ENCODE data around the gene TYK2.
A peak's percentile ranks its signal among the peaks of the same experiment; 100 is the strongest.

TYK2 gene

DNA sequence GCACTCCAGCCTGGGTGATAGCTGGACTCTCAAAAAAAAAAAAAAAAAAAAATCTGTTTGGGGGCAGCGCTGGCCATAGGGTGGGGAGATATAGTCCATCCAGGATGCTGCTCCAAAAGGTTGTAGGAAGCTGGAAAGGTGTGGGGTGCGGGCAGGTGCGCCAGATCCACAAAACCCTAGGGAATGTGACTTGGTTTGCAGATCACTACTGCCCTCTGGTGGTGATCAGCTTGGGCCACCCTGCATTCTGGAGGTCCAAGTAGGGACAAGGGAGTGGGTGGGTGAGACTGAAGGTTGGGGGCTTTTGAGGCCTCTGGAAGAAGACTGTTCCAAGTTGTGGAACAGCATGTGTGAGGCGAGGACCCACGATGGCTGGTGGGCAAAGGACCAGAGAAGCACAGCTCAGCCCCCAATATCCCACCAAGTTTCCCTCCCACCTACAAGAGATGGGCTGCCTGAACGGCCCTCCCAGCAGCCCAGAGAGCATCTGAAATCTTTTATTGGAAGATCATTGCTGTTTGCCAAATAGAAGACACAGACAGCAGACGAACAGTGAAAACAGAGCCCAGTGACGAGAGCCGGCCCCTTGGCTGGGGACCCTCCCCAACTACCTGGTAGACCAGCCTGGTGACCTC, 10.4 kb upstream of the TYK2 start (continued):
- TF ChIP-seq, protein P1, sequence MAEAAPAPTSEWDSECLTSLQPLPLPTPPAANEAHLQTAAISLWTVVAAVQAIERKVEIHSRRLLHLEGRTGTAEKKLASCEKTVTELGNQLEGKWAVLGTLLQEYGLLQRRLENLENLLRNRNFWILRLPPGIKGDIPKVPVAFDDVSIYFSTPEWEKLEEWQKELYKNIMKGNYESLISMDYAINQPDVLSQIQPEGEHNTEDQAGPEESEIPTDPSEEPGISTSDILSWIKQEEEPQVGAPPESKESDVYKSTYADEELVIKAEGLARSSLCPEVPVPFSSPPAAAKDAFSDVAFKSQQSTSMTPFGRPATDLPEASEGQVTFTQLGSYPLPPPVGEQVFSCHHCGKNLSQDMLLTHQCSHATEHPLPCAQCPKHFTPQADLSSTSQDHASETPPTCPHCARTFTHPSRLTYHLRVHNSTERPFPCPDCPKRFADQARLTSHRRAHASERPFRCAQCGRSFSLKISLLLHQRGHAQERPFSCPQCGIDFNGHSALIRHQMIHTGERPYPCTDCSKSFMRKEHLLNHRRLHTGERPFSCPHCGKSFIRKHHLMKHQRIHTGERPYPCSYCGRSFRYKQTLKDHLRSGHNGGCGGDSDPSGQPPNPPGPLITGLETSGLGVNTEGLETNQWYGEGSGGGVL (tag by site-specific recombination; IDR thresholded peaks at IDR 0.05), result no peak
- TF ChIP-seq SP7 (tag by site-specific recombination; IDR thresholded peaks at IDR 0.05) (no peak), ZNF121 (tag by site-specific recombination; IDR thresholded peaks at IDR 0.05) (no peak), MEIS1 (CRISPR knock-in tag; IDR thresholded peaks at IDR 0.05; ENCODE audit: borderline replicate concordance) (no peak), ZNF837 (tag by site-specific recombination; IDR thresholded peaks at IDR 0.05) (no peak), ZNF292 (tag by site-specific recombination; IDR thresholded peaks at IDR 0.05; ENCODE audit: borderline replicate concordance, low read depth) (no peak), SP3 (tag by site-specific recombination; IDR thresholded peaks at IDR 0.05) (no peak), ZNF138 (tag by site-specific recombination; IDR thresholded peaks at IDR 0.05; ENCODE audit: borderline replicate concordance) (no peak), ZNF211 (tag by site-specific recombination; IDR thresholded peaks at IDR 0.05; ENCODE audit: low read depth) (no peak), ZNF654 (tag by site-specific recombination; IDR thresholded peaks at IDR 0.05; ENCODE audit: low read depth) (peak; percentile 72), ZEB2 (tag by site-specific recombination; IDR thresholded peaks at IDR 0.05) (peak; percentile 87), ZNF600 (tag by site-specific recombination; IDR thresholded peaks at IDR 0.05) (0 out of 2 replicates have a peak, but pooled peaks have one; percentile 25), ZNF426 (tag by site-specific recombination; IDR thresholded peaks at IDR 0.05) (no peak), ZNF571 (tag by site-specific recombination; IDR thresholded peaks at IDR 0.05) (no peak), ZNF791 (tag by site-specific recombination; IDR thresholded peaks at IDR 0.05) (no peak), ZNF473 (tag by site-specific recombination; IDR thresholded peaks at IDR 0.05) (no peak)
- TF ChIP-seq, protein P2, sequence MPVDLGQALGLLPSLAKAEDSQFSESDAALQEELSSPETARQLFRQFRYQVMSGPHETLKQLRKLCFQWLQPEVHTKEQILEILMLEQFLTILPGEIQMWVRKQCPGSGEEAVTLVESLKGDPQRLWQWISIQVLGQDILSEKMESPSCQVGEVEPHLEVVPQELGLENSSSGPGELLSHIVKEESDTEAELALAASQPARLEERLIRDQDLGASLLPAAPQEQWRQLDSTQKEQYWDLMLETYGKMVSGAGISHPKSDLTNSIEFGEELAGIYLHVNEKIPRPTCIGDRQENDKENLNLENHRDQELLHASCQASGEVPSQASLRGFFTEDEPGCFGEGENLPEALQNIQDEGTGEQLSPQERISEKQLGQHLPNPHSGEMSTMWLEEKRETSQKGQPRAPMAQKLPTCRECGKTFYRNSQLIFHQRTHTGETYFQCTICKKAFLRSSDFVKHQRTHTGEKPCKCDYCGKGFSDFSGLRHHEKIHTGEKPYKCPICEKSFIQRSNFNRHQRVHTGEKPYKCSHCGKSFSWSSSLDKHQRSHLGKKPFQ (tag by site-specific recombination; IDR thresholded peaks at IDR 0.05), result no peak
- TF ChIP-seq, protein P3, sequence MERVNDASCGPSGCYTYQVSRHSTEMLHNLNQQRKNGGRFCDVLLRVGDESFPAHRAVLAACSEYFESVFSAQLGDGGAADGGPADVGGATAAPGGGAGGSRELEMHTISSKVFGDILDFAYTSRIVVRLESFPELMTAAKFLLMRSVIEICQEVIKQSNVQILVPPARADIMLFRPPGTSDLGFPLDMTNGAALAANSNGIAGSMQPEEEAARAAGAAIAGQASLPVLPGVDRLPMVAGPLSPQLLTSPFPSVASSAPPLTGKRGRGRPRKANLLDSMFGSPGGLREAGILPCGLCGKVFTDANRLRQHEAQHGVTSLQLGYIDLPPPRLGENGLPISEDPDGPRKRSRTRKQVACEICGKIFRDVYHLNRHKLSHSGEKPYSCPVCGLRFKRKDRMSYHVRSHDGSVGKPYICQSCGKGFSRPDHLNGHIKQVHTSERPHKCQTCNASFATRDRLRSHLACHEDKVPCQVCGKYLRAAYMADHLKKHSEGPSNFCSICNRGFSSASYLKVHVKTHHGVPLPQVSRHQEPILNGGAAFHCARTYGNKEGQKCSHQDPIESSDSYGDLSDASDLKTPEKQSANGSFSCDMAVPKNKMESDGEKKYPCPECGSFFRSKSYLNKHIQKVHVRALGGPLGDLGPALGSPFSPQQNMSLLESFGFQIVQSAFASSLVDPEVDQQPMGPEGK (tag by site-specific recombination; IDR thresholded peaks at IDR 0.05), result peak; percentile 45; the same call in 1 of the 2 replicates
- TF ChIP-seq, protein P4, sequence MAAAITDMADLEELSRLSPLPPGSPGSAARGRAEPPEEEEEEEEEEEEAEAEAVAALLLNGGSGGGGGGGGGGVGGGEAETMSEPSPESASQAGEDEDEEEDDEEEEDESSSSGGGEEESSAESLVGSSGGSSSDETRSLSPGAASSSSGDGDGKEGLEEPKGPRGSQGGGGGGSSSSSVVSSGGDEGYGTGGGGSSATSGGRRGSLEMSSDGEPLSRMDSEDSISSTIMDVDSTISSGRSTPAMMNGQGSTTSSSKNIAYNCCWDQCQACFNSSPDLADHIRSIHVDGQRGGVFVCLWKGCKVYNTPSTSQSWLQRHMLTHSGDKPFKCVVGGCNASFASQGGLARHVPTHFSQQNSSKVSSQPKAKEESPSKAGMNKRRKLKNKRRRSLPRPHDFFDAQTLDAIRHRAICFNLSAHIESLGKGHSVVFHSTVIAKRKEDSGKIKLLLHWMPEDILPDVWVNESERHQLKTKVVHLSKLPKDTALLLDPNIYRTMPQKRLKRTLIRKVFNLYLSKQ (tag by site-specific recombination; IDR thresholded peaks at IDR 0.05; ENCODE audit: borderline replicate concordance), result no peak

DNA sequence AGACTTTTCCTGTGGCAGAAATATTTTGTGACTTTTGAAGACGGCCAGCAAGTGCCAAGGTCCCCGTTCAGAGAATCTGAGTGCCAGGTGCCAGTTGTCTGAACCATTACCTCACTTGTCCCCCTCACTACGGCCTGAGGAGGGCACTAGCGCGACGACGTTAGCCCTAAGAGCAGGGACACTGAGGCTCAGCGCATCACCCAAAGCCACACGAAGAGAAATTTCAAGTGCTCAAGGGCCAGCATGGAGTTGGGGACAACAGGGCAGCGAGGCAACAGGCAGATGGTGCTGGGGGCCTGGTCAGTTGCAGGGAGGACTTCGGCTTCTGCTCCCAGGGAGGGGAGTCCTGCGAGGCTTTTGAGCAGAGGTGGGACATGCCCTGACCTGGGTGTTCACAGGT, 9.5 kb upstream of the TYK2 start:
- CTCF ChIA-PET, result interaction anchor here (0.6 to 5.6 kb wide), 11 partner anchors 9 to 260 kb away, joined by 3 to 170 read pairs (median 6); partner anchors contain the start of genes ICAM1, ICAM5, RAVER1 and TYK2
- no peak overlapping the region for H3K27ac ChIP-seq (ENCODE audit: extremely low read depth, low read depth, low read length)
- no peaks in the 10 kb centered on the region for H3K9me3 ChIP-seq (ENCODE audit: control insufficient read depth, insufficient read depth, low read depth, low read length)
- H3K4me1 ChIP-seq (ENCODE audit: control insufficient read depth, insufficient read depth, low read length), result no peaks in the 10 kb centered on the region
- no peak overlapping the region for H3K4me3 ChIP-seq (ENCODE audit: low read depth, low read length)
- H3K36me3 ChIP-seq (ENCODE audit: control insufficient read depth in 2 of 2, insufficient read depth in 1 of 2, low read length in 2 of 2), result peaks cover 12 to 48% of the 10 kb centered on the region in 2 experiments; a peak in 2 of 3 replicates
- TF ChIP-seq, protein P5, sequence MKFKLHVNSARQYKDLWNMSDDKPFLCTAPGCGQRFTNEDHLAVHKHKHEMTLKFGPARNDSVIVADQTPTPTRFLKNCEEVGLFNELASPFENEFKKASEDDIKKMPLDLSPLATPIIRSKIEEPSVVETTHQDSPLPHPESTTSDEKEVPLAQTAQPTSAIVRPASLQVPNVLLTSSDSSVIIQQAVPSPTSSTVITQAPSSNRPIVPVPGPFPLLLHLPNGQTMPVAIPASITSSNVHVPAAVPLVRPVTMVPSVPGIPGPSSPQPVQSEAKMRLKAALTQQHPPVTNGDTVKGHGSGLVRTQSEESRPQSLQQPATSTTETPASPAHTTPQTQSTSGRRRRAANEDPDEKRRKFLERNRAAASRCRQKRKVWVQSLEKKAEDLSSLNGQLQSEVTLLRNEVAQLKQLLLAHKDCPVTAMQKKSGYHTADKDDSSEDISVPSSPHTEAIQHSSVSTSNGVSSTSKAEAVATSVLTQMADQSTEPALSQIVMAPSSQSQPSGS (tag by site-specific recombination; IDR thresholded peaks at IDR 0.05; ENCODE audit: low read depth), result no peak
- TF ChIP-seq SCRT2 (tag by site-specific recombination; IDR thresholded peaks at IDR 0.05) (no peak), ZNF785 (tag by site-specific recombination; IDR thresholded peaks at IDR 0.05) (no peak), PRDM1 (tag by site-specific recombination; IDR thresholded peaks at IDR 0.05) (no peak), ZNF416 (tag by site-specific recombination; IDR thresholded peaks at IDR 0.05) (no peak)
- TF ChIP-seq, protein P6, sequence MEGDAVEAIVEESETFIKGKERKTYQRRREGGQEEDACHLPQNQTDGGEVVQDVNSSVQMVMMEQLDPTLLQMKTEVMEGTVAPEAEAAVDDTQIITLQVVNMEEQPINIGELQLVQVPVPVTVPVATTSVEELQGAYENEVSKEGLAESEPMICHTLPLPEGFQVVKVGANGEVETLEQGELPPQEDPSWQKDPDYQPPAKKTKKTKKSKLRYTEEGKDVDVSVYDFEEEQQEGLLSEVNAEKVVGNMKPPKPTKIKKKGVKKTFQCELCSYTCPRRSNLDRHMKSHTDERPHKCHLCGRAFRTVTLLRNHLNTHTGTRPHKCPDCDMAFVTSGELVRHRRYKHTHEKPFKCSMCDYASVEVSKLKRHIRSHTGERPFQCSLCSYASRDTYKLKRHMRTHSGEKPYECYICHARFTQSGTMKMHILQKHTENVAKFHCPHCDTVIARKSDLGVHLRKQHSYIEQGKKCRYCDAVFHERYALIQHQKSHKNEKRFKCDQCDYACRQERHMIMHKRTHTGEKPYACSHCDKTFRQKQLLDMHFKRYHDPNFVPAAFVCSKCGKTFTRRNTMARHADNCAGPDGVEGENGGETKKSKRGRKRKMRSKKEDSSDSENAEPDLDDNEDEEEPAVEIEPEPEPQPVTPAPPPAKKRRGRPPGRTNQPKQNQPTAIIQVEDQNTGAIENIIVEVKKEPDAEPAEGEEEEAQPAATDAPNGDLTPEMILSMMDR (tag by site-specific recombination; IDR thresholded peaks at IDR 0.05), result 0 out of 2 replicates have a peak, but pooled peaks have one; percentile 40
- POLR2A ChIA-PET, result interaction anchor here (1.0 to 2.5 kb wide), 4 partner anchors 9 to 130 kb away, joined by 3 to 24 read pairs (median 12); partner anchors contain the start of genes ICAM5 and TYK2

Measured in HEK293 (cell line).